Thyroid gland (tissue), 4 donors: ENCODE measurements around the gene COG5. TPM values are rescaled to one million over a fixed set of nuclear protein-coding genes. Genes with fewer than 3 reads are reported as not detected.

Source experiments
- DNase-seq, 2 donors: peaks; one replicate each; pipeline ENCODE4 v3.0.0-alpha.2; 2019
- H3K27ac ChIP-seq, 3 donors: fragments of 200-600 bp; sonication (generic); 1 replicate in 2 of 3; 2 replicates in 1 of 3; pipeline ENCODE4 v1.5.1; 2016 to 2019; ENCODE audit warnings: mild to moderate bottlenecking in 1 of 3, moderate library complexity in 1 of 3
- H3K27me3 ChIP-seq: fragments of 200-600 bp; sonication (generic); one replicate; pipeline ENCODE4 v1.5.1; 2019
- H3K36me3 ChIP-seq, 2 donors: fragments of 200-600 bp; sonication (generic); one replicate each; pipeline ENCODE4 v1.5.1; 2016 to 2019
- H3K4me1 ChIP-seq, 2 donors: fragments of 200-600 bp; sonication (generic); one replicate each; pipeline ENCODE4 v1.5.1; 2017 to 2019
- H3K4me3 ChIP-seq, 3 donors: fragments of 200-600 bp; sonication (generic); replicated peaks in 1 of 3; 1 replicate in 2 of 3; 2 replicates in 1 of 3; pipeline ENCODE4 v1.5.1; 2016; ENCODE audit warnings: mild to moderate bottlenecking in 1 of 3
- H3K9me3 ChIP-seq: fragments of 200-600 bp; sonication (generic); one replicate; pipeline ENCODE4 v1.5.1; 2017
- POLR2A ChIP-seq, 2 donors: fragments of 450-650 bp; IDR thresholded peaks; one replicate each; pipeline ENCODE4 v1.6.1; 2017; ENCODE audit warnings: antibody characterized with exemption in 2 of 2, mild to moderate bottlenecking in 2 of 2, moderate library complexity in 1 of 2
- WGBS, 2 donors: methylation state at CpG; one replicate each; pipeline ENCODE4 v1.1.5; 2017; 5-methylcytosine and 5-hydroxymethylcytosine counted together
- intact Hi-C: fragments of 100-400 bp; cut with DNase I; formaldehyde crosslinking; loops from one replicate; pipeline ENCODE4 v1.15.1; 2023
- total RNA-seq, 4 donors: library from RNA; depleted of rRNA; stranded (reverse); fragments of >200 nt; gene quantifications; one replicate each; pipeline ENCODE4 v1.2.3, GENCODE V29; 2016
- TF ChIP-seq, protein P1 (sequence below), 6 experiments: fragments of 200-600 bp in 3 of 6; fragments of 450-650 bp in 3 of 6; sonication (generic) in 3 of 6; IDR thresholded peaks; one replicate each; pipeline ENCODE4 v1.5.1; 2016 to 2019; ENCODE audit warnings: antibody characterized with exemption in 6 of 6, mild to moderate bottlenecking in 2 of 6, inconsistent platforms in 1 of 6, moderate library complexity in 1 of 6

COG5 gene
- total RNA-seq, 4 donors from 2014 or later: 108 to 268 (median 148) TPM

GRCh38 chr7:107573537-107573936, 9.8 kb upstream of the COG5 start:
- Histone ChIP-seq H3K27ac (no peak overlapping the region), H3K36me3 (peaks cover 0 to 7% of the 10 kb centered on the region in 2 donors), H3K4me1 (no peaks in the 10 kb centered on the region), H3K4me3 (no peak overlapping the region), H3K27me3 (no peaks in the 10 kb centered on the region), H3K9me3 (no peaks in the 10 kb centered on the region)
- intact Hi-C loops: loop anchor here (10.0 kb wide), 1 partner anchor 151 kb away; no protein-coding TSS in a partner anchor
- TF ChIP-seq, protein P1, sequence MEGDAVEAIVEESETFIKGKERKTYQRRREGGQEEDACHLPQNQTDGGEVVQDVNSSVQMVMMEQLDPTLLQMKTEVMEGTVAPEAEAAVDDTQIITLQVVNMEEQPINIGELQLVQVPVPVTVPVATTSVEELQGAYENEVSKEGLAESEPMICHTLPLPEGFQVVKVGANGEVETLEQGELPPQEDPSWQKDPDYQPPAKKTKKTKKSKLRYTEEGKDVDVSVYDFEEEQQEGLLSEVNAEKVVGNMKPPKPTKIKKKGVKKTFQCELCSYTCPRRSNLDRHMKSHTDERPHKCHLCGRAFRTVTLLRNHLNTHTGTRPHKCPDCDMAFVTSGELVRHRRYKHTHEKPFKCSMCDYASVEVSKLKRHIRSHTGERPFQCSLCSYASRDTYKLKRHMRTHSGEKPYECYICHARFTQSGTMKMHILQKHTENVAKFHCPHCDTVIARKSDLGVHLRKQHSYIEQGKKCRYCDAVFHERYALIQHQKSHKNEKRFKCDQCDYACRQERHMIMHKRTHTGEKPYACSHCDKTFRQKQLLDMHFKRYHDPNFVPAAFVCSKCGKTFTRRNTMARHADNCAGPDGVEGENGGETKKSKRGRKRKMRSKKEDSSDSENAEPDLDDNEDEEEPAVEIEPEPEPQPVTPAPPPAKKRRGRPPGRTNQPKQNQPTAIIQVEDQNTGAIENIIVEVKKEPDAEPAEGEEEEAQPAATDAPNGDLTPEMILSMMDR (IDR thresholded peaks at IDR 0.05): no peak
- TF ChIP-seq POLR2A (IDR thresholded peaks at IDR 0.05): no peak
- WGBS, 2 donors: 91 to 94% methylated on average over 4 of the region's 4 CpGs
- no peak for DNase-seq

DNA sequence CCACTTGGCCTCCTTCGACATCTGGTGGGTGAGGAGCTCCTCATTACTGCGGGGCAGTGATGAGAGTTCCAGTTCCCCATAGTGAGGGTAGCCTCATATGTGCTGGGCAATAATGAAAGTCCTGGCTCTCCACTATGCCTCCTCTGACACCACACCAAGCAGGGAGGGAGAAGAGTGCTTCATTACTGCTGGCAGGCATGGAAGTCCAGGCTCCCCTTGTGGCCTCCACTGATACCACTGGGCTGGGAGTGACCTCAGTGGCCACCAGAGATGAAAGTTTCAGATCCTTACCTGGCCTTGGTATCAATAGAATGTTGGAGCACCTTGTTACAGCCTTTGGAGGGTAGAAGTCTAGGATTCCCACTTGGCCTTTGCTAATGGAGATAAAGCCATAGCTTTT, 6.6 kb upstream of the COG5 start:
- Histone ChIP-seq H3K36me3 (peaks cover 0 to 7% of the 10 kb centered on the region in 2 donors), H3K27ac (no peak overlapping the region), H3K27me3 (no peaks in the 10 kb centered on the region), H3K4me3 (no peak overlapping the region), H3K9me3 (no peaks in the 10 kb centered on the region), H3K4me1 (peaks cover 0 to 2% of the 10 kb centered on the region in 2 donors)
- 93% methylated on average over 2 of the region's 2 CpGs for WGBS, 2 donors
- no peak for DNase-seq
- intact Hi-C loops: loop anchor here (10.0 kb wide), 1 partner anchor 155 kb away; no protein-coding TSS in a partner anchor
- TF ChIP-seq, protein P1 (IDR thresholded peaks at IDR 0.05): no peak
- TF ChIP-seq POLR2A (IDR thresholded peaks at IDR 0.05): no peak

DNA sequence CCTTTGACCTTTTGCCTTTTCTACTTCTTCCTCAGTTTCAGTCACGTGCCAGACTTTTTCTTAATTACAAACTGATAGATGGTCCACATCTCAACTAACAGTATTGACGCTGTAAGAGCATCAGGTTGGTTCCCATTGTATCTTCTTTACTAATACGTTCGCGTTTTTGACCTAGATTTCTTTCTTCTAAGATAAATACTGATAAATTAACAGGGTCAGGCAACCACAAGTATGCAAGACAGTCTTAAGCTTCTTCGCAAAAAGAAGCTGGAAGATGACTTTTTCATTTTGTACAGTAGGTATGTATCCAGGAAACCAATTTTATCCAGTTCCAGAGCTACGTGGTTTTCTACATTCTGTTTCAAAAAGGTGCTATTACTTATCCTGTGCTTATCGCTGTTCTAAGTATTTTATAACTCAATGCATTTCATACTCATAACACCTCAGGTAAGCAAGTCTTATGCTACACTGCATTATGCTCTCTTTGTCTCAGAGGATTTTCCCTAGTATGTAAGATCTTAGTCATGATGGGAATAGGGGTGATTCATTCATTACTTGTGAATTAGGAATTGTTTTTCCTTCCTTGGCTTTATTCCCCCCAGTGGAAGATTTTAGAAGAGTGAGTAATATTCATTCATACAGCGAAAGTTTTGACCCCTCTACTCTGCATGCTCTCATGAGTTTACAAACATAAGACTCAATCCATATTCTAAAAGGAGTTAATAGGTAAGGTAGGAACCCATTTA, 1.0 kb upstream of the COG5 start:
- H3K9me3 ChIP-seq: no peaks in the 10 kb centered on the region
- H3K4me3 ChIP-seq: peak overlapping the region in 2 of 3 donors; percentile 60 to 81
- DNase-seq: no peak
- H3K27ac ChIP-seq: peak overlapping the region in 2 of 3 donors; percentile 91 to 98
- TF ChIP-seq, protein P1 (IDR thresholded peaks at IDR 0.05): no peak
- no peak for TF ChIP-seq POLR2A (IDR thresholded peaks at IDR 0.05)
- intact Hi-C loops: loop anchor here (10.0 kb wide), 1 partner anchor 100 kb away; no protein-coding TSS in a partner anchor
- H3K27me3 ChIP-seq: no peaks in the 10 kb centered on the region
- H3K36me3 ChIP-seq: no peaks in the 10 kb centered on the region
- H3K4me1 ChIP-seq: peaks cover 21 to 36% of the 10 kb centered on the region in 2 donors
- 50% methylated on average over 9 of the region's 9 CpGs for WGBS, 2 donors

GRCh38 chr7:107563081-107563774, 492 bp downstream of the COG5 start:
- H3K4me3 ChIP-seq: peak overlapping the region; percentile 60 to 94 (median 81)
- H3K27me3 ChIP-seq: no peaks in the 10 kb centered on the region
- peak overlapping the region; percentile 66 to 98 (median 91) for H3K27ac ChIP-seq
- DNase-seq: peak; percentile 67 to 75
- peaks cover 21 to 39% of the 10 kb centered on the region in 2 donors for H3K4me1 ChIP-seq
- intact Hi-C loops: loop anchor here (10.0 kb wide), 1 partner anchor 98 kb away; no protein-coding TSS in a partner anchor
- no peak for TF ChIP-seq POLR2A (IDR thresholded peaks at IDR 0.05)
- TF ChIP-seq, protein P1 (IDR thresholded peaks at IDR 0.05): no peak
- no peaks in the 10 kb centered on the region for H3K9me3 ChIP-seq
- no peaks in the 10 kb centered on the region for H3K36me3 ChIP-seq
- 4 to 5% methylated on average over 18 to 19 of the region's 21 CpGs for WGBS, 2 donors
